ENCODE results near the gene GLIS1. TPM values are rescaled to one million over a fixed set of nuclear protein-coding genes. Genes with fewer than 3 reads are reported as not detected.

Gene GLIS1
- total and polyA plus RNA-seq, 2 experiments from 2014 or later = 0.22 to 0.61 TPM

DNA sequence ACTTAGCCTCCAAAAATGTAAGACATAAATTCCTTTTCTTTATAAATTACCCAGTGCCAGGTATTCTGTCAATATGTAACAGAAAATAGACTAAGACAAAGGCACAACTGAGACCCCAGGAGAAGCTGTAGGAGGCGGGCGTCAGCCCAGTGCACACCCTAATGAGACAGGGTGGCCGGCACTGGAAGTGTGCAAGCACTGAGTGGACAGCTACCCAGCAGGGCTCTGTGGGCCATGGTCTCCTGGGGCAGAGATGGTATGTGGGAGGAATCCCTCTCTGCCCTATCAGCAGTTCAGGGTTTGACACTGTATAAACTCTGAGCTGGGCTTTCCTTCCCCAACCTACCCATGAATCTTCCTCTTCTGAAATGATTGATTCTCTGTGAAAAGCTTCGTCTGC, 139.5 kb downstream of the GLIS1 start:
- no peaks in the 10 kb centered on the region for H3K36me3 ChIP-seq (ENCODE audit: low read depth)
- TF ChIP-seq EZH2 (IDR thresholded peaks at IDR 0.05; ENCODE audit: insufficient read depth, poor library complexity, severe bottlenecking) (no peak), EZH2phosphoT487 (IDR thresholded peaks at IDR 0.05; ENCODE audit: insufficient read depth, low read depth) (no peak)
- in situ Hi-C loops (cut with MboI) = no loop called here
- H3F3A ChIP-seq (ENCODE audit: insufficient read depth) = no peaks in the 10 kb centered on the region
- no peak overlapping the region for H3K27ac ChIP-seq
- H3K4me2 ChIP-seq (ENCODE audit: unreplicated experiment) = no peak overlapping the region
- no peaks in the 10 kb centered on the region for H3K9me2 ChIP-seq (ENCODE audit: insufficient read depth)
- no peak overlapping the region for H3K4me3 ChIP-seq
- H3K9me3 ChIP-seq (ENCODE audit: low read depth) = no peaks in the 10 kb centered on the region
- 90 to 92% methylated on average over 4 of the region's 4 CpGs for WGBS, 2 experiments (ENCODE audit: low coverage in 1 of 2, low lambda C conversion rate in 2 of 2, missing lambda C conversion rate in 2 of 2)
- no peak overlapping the region for H2AFZ ChIP-seq
- no peaks in the 10 kb centered on the region for H3K79me2 ChIP-seq (ENCODE audit: insufficient read depth)
- no peaks in the 10 kb centered on the region for H3K27me3 ChIP-seq (replicated peaks; ENCODE audit: insufficient read depth)
- no peaks in the 10 kb centered on the region for H4K20me1 ChIP-seq (ENCODE audit: insufficient read depth)
- H3K9ac ChIP-seq = no peak overlapping the region
- DNase-seq = no peak
- H3K4me1 ChIP-seq (ENCODE audit: insufficient read depth) = no peaks in the 10 kb centered on the region

GRCh38 chr1:53598966-53599365, 140.0 kb downstream of the GLIS1 start:
- Histone ChIP-seq H2AFZ (no peak overlapping the region), H3K4me1 (ENCODE audit: insufficient read depth) (no peaks in the 10 kb centered on the region), H3K9me3 (ENCODE audit: low read depth) (no peaks in the 10 kb centered on the region), H3K27me3 (replicated peaks; ENCODE audit: insufficient read depth) (no peaks in the 10 kb centered on the region), H3K27ac (no peak overlapping the region), H4K20me1 (ENCODE audit: insufficient read depth) (no peaks in the 10 kb centered on the region), H3K79me2 (ENCODE audit: insufficient read depth) (no peaks in the 10 kb centered on the region), H3K4me3 (no peak overlapping the region), H3F3A (ENCODE audit: insufficient read depth) (no peaks in the 10 kb centered on the region), H3K9ac (no peak overlapping the region), H3K4me2 (ENCODE audit: unreplicated experiment) (no peak overlapping the region), H3K36me3 (ENCODE audit: low read depth) (no peaks in the 10 kb centered on the region), H3K9me2 (ENCODE audit: insufficient read depth) (no peaks in the 10 kb centered on the region)
- in situ Hi-C loops (cut with MboI) = no loop called here
- WGBS, 2 experiments (ENCODE audit: low coverage in 1 of 2, low lambda C conversion rate in 2 of 2, missing lambda C conversion rate in 2 of 2) = 88 to 92% methylated on average over 4 of the region's 4 CpGs
- no peak for DNase-seq
- TF ChIP-seq EZH2phosphoT487 (IDR thresholded peaks at IDR 0.05; ENCODE audit: insufficient read depth, low read depth) (no peak), EZH2 (IDR thresholded peaks at IDR 0.05; ENCODE audit: insufficient read depth, poor library complexity, severe bottlenecking) (no peak)

GRCh38 chr1:53595906-53596305, 143.1 kb downstream of the GLIS1 start:
- TF ChIP-seq EZH2 (IDR thresholded peaks at IDR 0.05; ENCODE audit: insufficient read depth, poor library complexity, severe bottlenecking) (no peak), EZH2phosphoT487 (IDR thresholded peaks at IDR 0.05; ENCODE audit: insufficient read depth, low read depth) (no peak)
- H2AFZ ChIP-seq = no peak overlapping the region
- H3K79me2 ChIP-seq (ENCODE audit: insufficient read depth) = no peaks in the 10 kb centered on the region
- no peaks in the 10 kb centered on the region for H3F3A ChIP-seq (ENCODE audit: insufficient read depth)
- H3K27ac ChIP-seq = no peak overlapping the region
- H3K4me3 ChIP-seq = no peak overlapping the region
- no peak for DNase-seq
- no peaks in the 10 kb centered on the region for H3K27me3 ChIP-seq (replicated peaks; ENCODE audit: insufficient read depth)
- 74 to 82% methylated on average over 7 of the region's 7 CpGs for WGBS, 2 experiments (ENCODE audit: low coverage in 1 of 2, low lambda C conversion rate in 2 of 2, missing lambda C conversion rate in 2 of 2)
- H3K9ac ChIP-seq = no peak overlapping the region
- no peaks in the 10 kb centered on the region for H3K36me3 ChIP-seq (ENCODE audit: low read depth)
- in situ Hi-C loops (cut with MboI) = no loop called here
- H3K9me2 ChIP-seq (ENCODE audit: insufficient read depth) = no peaks in the 10 kb centered on the region
- H3K9me3 ChIP-seq (ENCODE audit: low read depth) = no peaks in the 10 kb centered on the region
- no peak overlapping the region for H3K4me2 ChIP-seq (ENCODE audit: unreplicated experiment)
- H4K20me1 ChIP-seq (ENCODE audit: insufficient read depth) = no peaks in the 10 kb centered on the region
- no peaks in the 10 kb centered on the region for H3K4me1 ChIP-seq (ENCODE audit: insufficient read depth)

- DNase-seq = no peak
- Histone ChIP-seq H3K4me1 (ENCODE audit: insufficient read depth) (no peaks in the 10 kb centered on the region), H3K9me3 (ENCODE audit: low read depth) (no peaks in the 10 kb centered on the region), H3F3A (ENCODE audit: insufficient read depth) (no peaks in the 10 kb centered on the region), H3K9me2 (ENCODE audit: insufficient read depth) (no peaks in the 10 kb centered on the region), H4K20me1 (ENCODE audit: insufficient read depth) (no peaks in the 10 kb centered on the region), H3K36me3 (ENCODE audit: low read depth) (no peaks in the 10 kb centered on the region), H3K27me3 (replicated peaks; ENCODE audit: insufficient read depth) (no peaks in the 10 kb centered on the region), H3K4me2 (ENCODE audit: unreplicated experiment) (no peak overlapping the region), H3K79me2 (ENCODE audit: insufficient read depth) (no peaks in the 10 kb centered on the region), H3K9ac (no peak overlapping the region), H3K4me3 (no peak overlapping the region), H2AFZ (no peak overlapping the region), H3K27ac (no peak overlapping the region)
- in situ Hi-C loops (cut with MboI) = no loop called here
- TF ChIP-seq EZH2 (IDR thresholded peaks at IDR 0.05; ENCODE audit: insufficient read depth, poor library complexity, severe bottlenecking) = no peak
- no peak for TF ChIP-seq EZH2phosphoT487 (IDR thresholded peaks at IDR 0.05; ENCODE audit: insufficient read depth, low read depth)
- 79 to 86% methylated on average over 20 to 31 of the region's 31 CpGs for WGBS, 2 experiments (ENCODE audit: low coverage in 1 of 2, low lambda C conversion rate in 2 of 2, missing lambda C conversion rate in 2 of 2)
These were observed 144.4 kb downstream of the GLIS1 start for GRCh38 chr1:53594391-53595180.

Data from GM23248 (cell line).